Measurements from ENCODE around the gene RBM8A.
"Not testable (repeated sequence)": the region's sequence is repeated elsewhere in the genome, so short reads cannot be mapped to it uniquely, and the experiment has no call there.

The RBM8A gene

GRCh38 chr1:145956361-145956760 lies 29.1 kb upstream of the RBM8A start:
- no peak for DNase-seq

DNA sequence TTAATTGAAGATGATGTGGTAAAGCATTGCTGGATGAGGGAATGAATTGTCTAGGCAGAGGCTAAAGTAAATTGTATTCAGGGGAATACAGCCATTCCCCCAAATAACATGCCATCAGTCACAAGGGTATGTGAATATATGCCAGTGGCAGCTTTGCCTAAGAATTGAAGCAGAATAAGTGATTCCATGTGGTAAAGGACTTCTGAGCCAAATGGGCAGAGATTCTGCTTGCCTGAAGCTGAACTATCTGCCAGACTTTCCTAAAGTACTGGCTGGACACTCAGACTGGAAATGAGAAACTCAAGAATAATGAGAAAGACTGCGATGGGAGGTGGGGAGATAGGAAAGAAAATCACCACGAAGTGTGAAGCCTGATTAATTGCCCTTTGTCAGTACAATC lies 28.2 kb upstream of the RBM8A start:
- DNase-seq, result no peak

DNA sequence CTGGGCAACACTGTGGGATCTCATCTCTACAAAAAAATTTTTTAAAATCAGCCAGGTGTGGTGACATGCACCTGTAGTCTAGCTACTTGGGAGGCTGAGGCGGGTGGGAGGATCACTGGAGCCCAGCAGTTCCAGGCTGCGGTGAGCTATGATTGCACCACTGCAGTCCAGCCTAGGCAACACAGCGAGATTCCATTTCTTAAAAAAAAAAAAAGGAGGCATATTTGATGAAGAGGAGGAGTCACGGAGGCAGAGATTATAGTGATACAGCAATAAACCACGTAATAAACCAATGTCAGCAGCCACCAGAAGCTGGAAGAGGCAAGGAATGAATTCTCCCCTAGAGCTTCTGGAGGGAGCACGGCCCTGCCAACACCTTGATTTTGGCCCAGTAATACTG lies 26.6 kb upstream of the RBM8A start:
- DNase-seq, result no peak

DNA sequence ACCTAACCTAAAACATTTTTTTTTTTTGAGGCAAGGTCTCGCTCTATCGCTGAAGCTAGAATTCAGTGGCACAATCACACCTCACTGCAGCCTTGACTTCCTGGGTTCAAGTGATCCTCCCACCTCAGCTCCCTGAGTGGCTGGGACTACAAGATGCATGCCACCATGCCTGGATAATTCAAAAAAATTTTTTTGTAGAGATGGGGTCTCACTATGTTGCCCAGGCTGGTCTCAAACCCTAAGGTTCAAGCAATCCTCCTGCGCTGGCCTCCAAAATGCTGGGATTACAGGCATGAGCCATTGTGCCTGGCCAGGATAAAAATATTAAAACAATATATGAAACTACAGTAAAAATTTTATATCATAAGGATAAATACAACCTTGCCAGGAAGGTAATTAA lies 25.6 kb upstream of the RBM8A start:
- DNase-seq, result no peak

DNA sequence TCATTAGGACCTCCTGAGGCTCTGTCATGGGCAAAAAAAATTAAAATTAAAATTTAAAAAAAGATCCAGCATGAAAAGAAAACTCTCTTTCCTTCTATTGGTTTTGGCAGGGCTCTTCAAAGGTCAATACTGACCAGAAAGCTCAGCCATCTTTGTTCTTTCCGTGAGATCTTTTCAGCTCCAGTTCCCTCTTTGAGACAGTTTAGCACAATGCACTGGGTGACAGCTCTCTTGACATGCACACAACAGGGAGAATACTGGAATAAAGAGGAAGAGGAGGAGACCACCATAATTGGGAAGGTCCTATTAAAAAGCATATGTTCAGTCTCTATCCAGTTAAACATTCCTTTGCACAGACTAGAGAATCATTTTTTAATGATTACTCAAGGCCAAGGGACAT lies 24.2 kb upstream of the RBM8A start:
- DNase-seq, result no peak

- DNase-seq, result no peak
Measured at GRCh38 chr1:145949219-145949618, 21.9 kb upstream of the RBM8A start.

GRCh38 chr1:145947551-145947950 lies 20.3 kb upstream of the RBM8A start:
- no peak for DNase-seq

DNA sequence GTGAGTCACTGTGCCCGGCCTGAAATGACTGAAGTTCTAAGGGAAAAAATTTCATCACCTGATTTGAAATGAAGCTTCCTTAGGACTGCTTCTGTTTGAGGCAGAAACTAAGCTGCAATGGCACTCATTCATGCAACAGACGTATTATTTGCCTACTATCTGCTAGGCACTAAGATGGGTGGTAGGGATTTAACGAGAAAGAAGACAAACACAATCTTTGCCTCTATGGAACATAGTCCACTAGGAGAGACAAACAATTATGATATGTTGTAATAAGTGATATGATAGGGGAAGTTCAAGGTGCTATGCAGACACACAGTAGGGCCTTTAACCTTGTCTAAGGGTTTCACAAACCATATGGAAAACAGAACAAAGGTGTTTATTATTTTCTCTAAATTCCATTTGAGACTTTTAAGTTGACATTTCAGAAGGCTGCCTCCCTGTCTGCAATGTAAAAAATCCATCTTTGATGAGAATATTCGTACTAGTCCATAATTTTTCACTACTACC lies 19.2 kb upstream of the RBM8A start:
- DNase-seq, result no peak

DNA sequence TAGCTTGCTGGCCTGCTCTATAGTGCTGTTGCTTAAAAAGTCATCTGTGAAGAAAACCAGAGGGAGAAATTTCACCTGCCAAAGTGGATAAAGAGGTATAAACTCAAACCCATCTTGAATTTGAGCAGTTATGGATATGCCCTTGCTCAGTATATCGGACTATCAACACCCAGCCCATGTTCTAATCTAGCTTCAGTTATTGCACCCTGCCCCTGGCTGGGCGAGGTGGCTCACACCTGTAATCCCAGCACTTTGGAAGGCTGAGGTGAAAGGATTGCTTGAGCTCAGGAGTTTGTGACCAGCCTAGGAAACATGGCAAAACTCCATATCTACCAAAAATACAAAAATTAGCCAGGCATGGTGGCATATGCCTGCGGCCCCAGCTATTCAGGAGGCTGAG lies 17.2 kb upstream of the RBM8A start:
- no peak for DNase-seq

DNA sequence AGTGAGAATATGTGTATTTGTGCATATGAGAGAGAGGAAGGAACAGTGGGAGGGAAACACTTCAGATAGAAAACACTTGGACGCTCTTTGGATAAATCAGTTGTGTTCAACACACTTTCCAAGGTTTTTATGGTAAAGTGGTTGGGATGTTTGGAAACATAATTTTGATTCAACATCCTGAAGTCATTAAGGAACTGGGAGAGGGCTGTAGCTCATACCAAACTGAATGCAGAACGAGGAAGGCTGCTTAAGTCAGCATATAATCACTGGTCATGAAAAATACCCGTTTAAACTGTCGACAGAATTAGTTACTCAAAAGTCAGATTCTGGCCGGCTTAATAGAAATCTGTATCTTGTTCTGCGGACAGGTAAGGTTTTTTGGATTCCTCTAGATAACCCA lies 15.6 kb upstream of the RBM8A start:
- DNase-seq, result no peak

- DNase-seq, result no peak
Measured at GRCh38 chr1:145942405-145942804, 15.1 kb upstream of the RBM8A start.

DNA sequence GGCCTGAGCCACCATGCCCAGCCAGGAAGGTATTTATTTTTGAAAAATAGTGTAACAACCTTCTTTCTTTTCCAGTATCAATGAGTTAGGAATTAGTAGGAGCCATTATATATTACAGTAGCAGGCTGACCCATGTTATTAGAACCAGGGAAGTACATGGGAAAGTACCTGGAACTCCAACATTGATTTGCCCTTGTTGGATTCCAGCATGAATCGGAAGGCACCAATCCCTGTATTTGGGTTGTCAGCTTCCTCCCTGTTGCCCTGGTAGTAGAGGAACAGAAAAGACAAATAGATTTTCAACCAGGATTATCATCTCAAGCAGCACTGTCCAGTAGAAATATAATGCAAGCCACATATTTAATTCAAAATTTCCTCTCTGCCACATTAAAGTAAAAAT lies 10.2 kb upstream of the RBM8A start:
- no peak for DNase-seq

GRCh38 chr1:145936247-145936646 lies 9.0 kb upstream of the RBM8A start:
- DNase-seq, result no peak

DNA sequence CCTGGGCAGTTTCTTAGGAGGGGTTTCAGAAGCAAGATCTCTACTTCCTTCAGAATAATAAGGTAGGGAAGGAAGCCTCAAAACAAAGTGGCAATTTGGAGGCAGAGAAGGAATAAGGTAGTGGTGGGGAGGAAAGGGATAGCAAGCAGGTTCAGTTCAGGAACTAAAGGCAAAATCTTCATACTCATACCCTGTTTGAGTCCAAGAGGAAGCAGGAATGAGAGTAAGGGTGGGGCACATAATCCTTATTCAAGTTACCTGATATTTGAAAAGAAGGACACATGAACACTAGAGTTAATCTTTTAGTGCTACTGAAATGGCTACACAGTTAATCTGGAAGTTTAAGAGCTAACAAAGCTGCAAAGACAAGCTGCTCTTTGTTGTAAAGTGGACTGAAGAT lies 8.4 kb upstream of the RBM8A start:
- DNase-seq, result no peak

GRCh38 chr1:145932522-145933009 lies 5.3 kb upstream of the RBM8A start:
- peak; percentile 60 for DNase-seq

DNA sequence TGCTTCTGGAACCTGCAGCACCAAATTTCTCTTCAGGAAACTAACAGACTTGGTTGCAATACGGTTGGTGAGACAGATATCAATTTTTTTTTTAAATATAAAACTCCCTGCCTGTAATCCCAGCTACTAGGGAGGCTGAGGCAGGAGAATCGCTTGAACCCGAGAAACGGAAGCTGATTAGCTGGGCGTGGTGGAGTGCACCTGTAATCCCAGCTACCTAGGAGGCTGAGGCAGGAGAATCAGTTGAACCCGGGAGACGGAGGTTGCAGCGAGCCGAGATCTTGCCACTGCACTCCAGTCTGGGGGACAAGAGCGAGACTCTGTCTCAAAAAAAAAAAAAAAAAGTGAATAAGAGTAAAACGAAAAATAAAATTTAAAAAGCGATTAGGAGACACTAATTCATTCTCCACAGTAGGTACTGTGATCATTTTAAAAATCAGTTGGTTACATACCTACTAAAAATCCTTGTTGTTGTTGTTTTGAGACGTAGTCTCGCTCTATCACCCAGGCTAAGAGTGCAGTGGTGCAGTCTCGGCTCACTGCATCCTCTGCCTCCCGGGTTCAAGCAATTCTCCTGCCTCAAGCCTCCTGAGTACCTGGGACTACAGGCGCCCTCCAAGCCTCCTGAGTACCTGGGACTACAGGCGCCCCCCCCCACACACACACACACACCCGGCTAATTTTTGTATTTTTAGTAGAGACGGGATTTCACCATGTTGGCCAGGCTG lies 796 bp upstream of the RBM8A start:
- DNase-seq, result peak; percentile 27

- peak; percentile 43 for DNase-seq
Measured at GRCh38 chr1:145926686-145927062, 610 bp downstream of the RBM8A start.

DNA sequence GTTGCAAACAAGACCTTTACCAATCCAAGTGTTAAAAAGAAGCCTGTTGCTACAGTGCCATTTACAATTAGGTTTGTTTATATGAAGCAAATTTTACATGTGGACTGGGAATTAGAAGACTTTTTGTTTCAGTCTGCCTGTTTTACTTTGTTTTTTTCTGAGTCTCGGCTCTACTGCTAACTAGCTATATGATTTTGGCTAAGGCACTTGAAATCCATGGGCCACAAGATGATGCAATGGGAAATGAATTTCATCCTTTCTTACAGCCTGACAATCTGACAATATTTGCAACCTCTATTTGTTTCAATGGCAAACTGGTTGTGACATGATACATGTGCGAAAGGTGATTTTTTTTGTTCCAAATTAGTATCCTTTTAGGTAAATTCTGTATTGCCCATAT lies 5.0 kb downstream of the RBM8A start:
- no peak for DNase-seq

DNA sequence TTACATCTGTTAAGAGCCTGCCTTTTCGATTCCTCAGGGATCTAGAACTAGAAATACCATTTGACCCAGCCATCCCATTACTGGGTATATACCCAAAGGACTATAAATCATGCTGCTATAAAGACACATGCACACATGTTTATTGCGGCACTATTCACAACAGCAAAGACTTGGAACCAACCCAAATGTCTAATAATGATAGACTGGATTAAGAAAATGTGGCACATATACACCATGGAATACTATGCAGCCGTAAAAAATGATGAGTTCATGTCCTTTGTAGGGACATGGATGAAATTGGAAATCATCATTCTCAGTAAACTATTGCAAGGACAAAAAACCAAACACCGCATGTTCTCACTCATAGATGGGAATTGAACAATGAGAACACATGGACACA lies 7.0 kb downstream of the RBM8A start:
- not testable (repeated sequence) for DNase-seq

DNA sequence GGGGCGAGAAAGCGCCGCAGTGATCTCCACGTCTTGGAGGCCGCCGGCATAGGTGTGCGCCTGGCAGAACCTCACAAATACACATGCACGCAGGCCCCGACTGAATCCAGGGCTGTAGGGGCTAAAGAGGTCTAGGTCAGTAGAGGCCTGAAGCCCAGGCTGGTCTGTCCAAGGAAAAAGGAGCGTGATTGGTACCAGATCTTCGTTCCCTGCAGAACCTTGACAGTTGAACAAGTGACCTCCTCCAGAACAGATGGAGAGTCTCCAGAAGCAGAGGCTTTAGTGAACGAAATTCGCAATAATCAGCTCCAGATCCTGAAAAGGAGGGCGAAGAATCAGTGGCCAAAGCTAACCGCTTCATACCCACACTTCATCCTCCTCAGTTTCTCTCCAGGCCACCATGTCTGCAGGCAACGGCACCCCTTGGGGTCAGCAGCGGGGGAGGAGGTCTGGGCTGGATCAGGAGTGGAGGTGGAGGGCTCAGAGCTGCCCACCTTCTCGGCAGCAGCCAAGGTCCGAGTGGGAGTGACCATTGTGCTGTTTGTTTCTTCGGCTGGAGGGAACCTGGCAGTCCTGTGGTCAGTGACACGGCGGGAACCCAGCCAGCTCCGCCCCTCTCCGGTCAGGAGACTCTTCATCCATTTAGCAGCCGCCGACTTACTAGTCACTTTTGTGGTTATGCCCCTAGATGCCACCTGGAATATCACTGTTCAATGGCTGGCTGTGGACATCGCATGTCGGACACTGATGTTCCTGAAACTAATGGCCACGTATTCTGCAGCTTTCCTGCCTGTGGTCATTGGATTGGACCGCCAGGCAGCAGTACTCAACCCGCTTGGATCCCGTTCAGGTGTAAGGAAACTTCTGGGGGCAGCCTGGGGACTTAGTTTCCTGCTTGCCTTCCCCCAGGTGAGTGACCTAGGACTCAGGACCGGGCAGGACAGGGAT lies 8.0 kb downstream of the RBM8A start:
- peak; percentile 30 for DNase-seq

- peak; percentile 95 for DNase-seq
Measured at GRCh38 chr1:145918144-145918991, 8.9 kb downstream of the RBM8A start, which contains the start of gene PEX11B. Gene PEX11B, minus strand, starts transcription at chr1:145918717. Its CDS starts 29 bp downstream, at chr1:145918688.

- DNase-seq, result no peak
Measured at GRCh38 chr1:145917595-145917994, 9.7 kb downstream of the RBM8A start.

DNA sequence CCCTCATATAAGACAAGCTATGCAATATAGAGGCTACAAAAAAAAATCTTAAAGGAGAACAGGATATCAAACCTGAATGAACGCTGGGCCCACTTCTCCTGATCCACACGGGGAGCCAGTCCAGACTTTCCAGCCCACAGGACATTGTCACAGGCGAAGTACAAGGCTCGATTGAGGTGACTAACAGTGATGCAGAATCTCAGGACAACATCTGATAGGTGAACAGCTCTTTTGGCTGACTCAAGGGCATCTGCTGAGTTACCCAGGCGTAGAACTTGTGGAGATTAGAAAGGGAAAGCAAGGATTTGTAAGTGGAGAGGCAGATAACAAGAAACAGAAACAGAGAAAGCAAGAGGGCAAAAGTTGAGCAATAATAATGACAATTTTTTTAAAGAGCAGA lies 10.5 kb downstream of the RBM8A start:
- no peak for DNase-seq
